Thoracic aorta (tissue), 2 donors: Measurements from ENCODE around the gene FXYD3. TPM values are rescaled to one million over a fixed set of nuclear protein-coding genes. Genes with fewer than 3 reads are reported as not detected.

Experiments
- ATAC-seq: fragments of 150-250 bp; one replicate; pipeline ENCODE4 v1.8.0; 2017; ENCODE audit warnings: low read depth; ENCODE audit not compliant: insufficient number of reproducible peaks, low FRiP score
- DNase-seq: peaks from one replicate; pipeline ENCODE4 v3.0.0-alpha.2; 2020; ENCODE audit warnings: low spot score
- H3K27ac ChIP-seq, 2 donors: fragments of 200-600 bp; sonication (generic); 1 replicate in 1 of 2; 2 replicates in 1 of 2; pipeline ENCODE4 v1.5.1; 2016; ENCODE audit warnings: mild to moderate bottlenecking in 2 of 2, moderate library complexity in 2 of 2
- H3K27me3 ChIP-seq: fragments of 200-600 bp; sonication (generic); replicated peaks from 2 replicates; pipeline ENCODE4 v1.6.0; 2016; ENCODE audit warnings: mild to moderate bottlenecking; ENCODE audit not compliant: insufficient read depth
- H3K36me3 ChIP-seq: fragments of 200-600 bp; sonication (generic); one replicate; pipeline ENCODE4 v1.5.1; 2016
- H3K4me1 ChIP-seq, 2 donors: fragments of 200-600 bp; sonication (generic); 1 replicate in 1 of 2; 2 replicates in 1 of 2; pipeline versions ENCODE4 v1.5.1 to v1.6.0; 2016; ENCODE audit warnings: low read depth in 2 of 2, mild to moderate bottlenecking in 1 of 2; ENCODE audit not compliant: control insufficient read depth in 1 of 2
- H3K4me3 ChIP-seq: fragments of 200-600 bp; sonication (generic); 2 replicates; pipeline ENCODE4 v1.5.1; 2016; ENCODE audit warnings: mild to moderate bottlenecking
- H3K9me3 ChIP-seq: fragments of 200-600 bp; sonication (generic); 2 replicates; pipeline ENCODE4 v1.5.1; 2016
- CTCF ChIP-seq: fragments of 200-600 bp; sonication (generic); IDR thresholded peaks from one replicate; pipeline ENCODE4 v1.5.1; 2019; ENCODE audit warnings: antibody characterized with exemption
- total RNA-seq, 2 donors: library from RNA; depleted of rRNA; stranded (reverse); fragments of >200 nt; gene quantifications; one replicate each; pipeline versions ENCODE4 v1.1.0 to v1.2.3, GENCODE V29; 2016

The FXYD3 gene
- total RNA-seq, 2 donors from 2014 or later: 0.68 to 6.4 TPM

- Histone ChIP-seq H3K27me3 (no peaks in the 10 kb centered on the region), H3K4me3 (no peak overlapping the region), H3K4me1 (no peaks in the 10 kb centered on the region), H3K9me3 (peaks cover 5% of the 10 kb centered on the region), H3K36me3 (no peaks in the 10 kb centered on the region), H3K27ac (no peak overlapping the region)
- DNase-seq (no peak), ATAC-seq (no peak)
- TF ChIP-seq CTCF: no peak
These were observed 45.2 kb upstream of the FXYD3 start for GRCh38 chr19:35070471-35070870.

- Histone ChIP-seq H3K9me3 (peaks cover 5% of the 10 kb centered on the region), H3K27me3 (no peaks in the 10 kb centered on the region), H3K4me3 (no peak overlapping the region), H3K36me3 (no peaks in the 10 kb centered on the region), H3K27ac (no peak overlapping the region), H3K4me1 (no peaks in the 10 kb centered on the region)
- no peak for ATAC-seq
- no peak for TF ChIP-seq CTCF
- no peak for DNase-seq
These were observed 42.1 kb upstream of the FXYD3 start for GRCh38 chr19:35073516-35073915.

- H3K36me3 ChIP-seq: no peaks in the 10 kb centered on the region
- no peak for TF ChIP-seq CTCF
- no peaks in the 10 kb centered on the region for H3K27me3 ChIP-seq
- peaks cover 5% of the 10 kb centered on the region for H3K9me3 ChIP-seq
- no peak overlapping the region for H3K27ac ChIP-seq
- ATAC-seq (no peak), DNase-seq (no peak)
- no peaks in the 10 kb centered on the region for H3K4me1 ChIP-seq
- H3K4me3 ChIP-seq: no peak overlapping the region
These were observed 41.7 kb upstream of the FXYD3 start for GRCh38 chr19:35073941-35074340.

GRCh38 chr19:35074426-35075201 is 41.0 kb upstream of the FXYD3 start:
- no peak overlapping the region for H3K4me3 ChIP-seq
- ATAC-seq (no peak), DNase-seq (no peak)
- no peaks in the 10 kb centered on the region for H3K27me3 ChIP-seq
- H3K9me3 ChIP-seq: peaks cover 5% of the 10 kb centered on the region
- H3K4me1 ChIP-seq: no peaks in the 10 kb centered on the region
- no peaks in the 10 kb centered on the region for H3K36me3 ChIP-seq
- no peak for TF ChIP-seq CTCF
- H3K27ac ChIP-seq: no peak overlapping the region

GRCh38 chr19:35075202-35076025 is 40.2 kb upstream of the FXYD3 start:
- DNase-seq (no peak), ATAC-seq (no peak)
- no peak for TF ChIP-seq CTCF
- peaks cover 4% of the 10 kb centered on the region for H3K9me3 ChIP-seq
- H3K36me3 ChIP-seq: no peaks in the 10 kb centered on the region
- no peaks in the 10 kb centered on the region for H3K4me1 ChIP-seq
- no peak overlapping the region for H3K27ac ChIP-seq
- H3K4me3 ChIP-seq: no peak overlapping the region
- no peaks in the 10 kb centered on the region for H3K27me3 ChIP-seq
